Upper lobe of left lung (tissue), 6 donors: ENCODE data around the gene SLC7A6OS. TPM values are rescaled to one million over a fixed set of nuclear protein-coding genes. Genes with fewer than 3 reads are reported as not detected.

Experiments used
- ATAC-seq, 2 donors: fragments of 200-7000 bp; cut with Tn5 transposase; one replicate each; pipeline ENCODE4 v1.9.1; 2022; ENCODE audit warnings: mild to moderate bottlenecking in 2 of 2, moderate library complexity in 2 of 2; ENCODE audit not compliant: low FRiP score in 2 of 2
- DNase-seq, 2 donors: peaks; one replicate each; pipeline ENCODE4 v3.0.0-alpha.2; 2019 to 2020
- H3K27ac ChIP-seq, 4 donors: fragments of 200-600 bp; sonication (generic); one replicate each; pipeline ENCODE4 v1.5.1; 2016 to 2019
- H3K27me3 ChIP-seq, 4 donors: fragments of 200-600 bp; sonication (generic); one replicate each; pipeline ENCODE4 v1.5.1; 2017 to 2019
- H3K36me3 ChIP-seq, 4 donors: fragments of 200-600 bp; sonication (generic); one replicate each; pipeline ENCODE4 v1.5.1; 2016 to 2019
- H3K4me1 ChIP-seq, 4 donors: fragments of 200-600 bp; sonication (generic); one replicate each; pipeline ENCODE4 v1.5.1; 2018 to 2019
- H3K4me3 ChIP-seq, 4 donors: fragments of 200-600 bp; sonication (generic); one replicate each; pipeline ENCODE4 v1.5.1; 2017 to 2019; ENCODE audit warnings: mild to moderate bottlenecking in 2 of 4, moderate library complexity in 1 of 4
- H3K9me3 ChIP-seq, 4 donors: fragments of 200-600 bp; sonication (generic); one replicate each; pipeline ENCODE4 v1.5.1; 2018 to 2019
- EP300 ChIP-seq, 4 donors: sonication (generic); formaldehyde crosslinking; IDR thresholded peaks; one replicate each; pipeline ENCODE4 v1.5.1; 2017; ENCODE audit warnings: antibody characterized with exemption in 4 of 4, control low read depth in 2 of 4
- POLR2A ChIP-seq, 4 donors: fragments of 450-650 bp; IDR thresholded peaks; one replicate each; pipeline ENCODE4 v1.5.1; 2016 to 2017; ENCODE audit warnings: antibody characterized with exemption in 4 of 4, mild to moderate bottlenecking in 2 of 4
- POLR2AphosphoS5 ChIP-seq, 2 donors: sonication (generic); formaldehyde crosslinking; IDR thresholded peaks; one replicate each; pipeline ENCODE4 v1.5.1; 2017; ENCODE audit warnings: antibody characterized with exemption in 2 of 2
- WGBS, 2 donors: methylation state at CpG; one replicate each; pipeline ENCODE4 v1.1.5; 2017 to 2018; 5-methylcytosine and 5-hydroxymethylcytosine counted together
- total RNA-seq, 6 donors: library from RNA; depleted of rRNA in 4 of 6; stranded (reverse); fragments of >200 nt in 4 of 6; gene quantifications; one replicate each; pipeline versions ENCODE4 v1.1.0 to v1.2.1, GENCODE V29; 2016 to 2021
- TF ChIP-seq, protein P1 (sequence below), 6 experiments: fragments of 450-650 bp in 4 of 6; fragments of 200-600 bp in 2 of 6; sonication (generic) in 2 of 6; IDR thresholded peaks; one replicate each; pipeline ENCODE4 v1.5.1; 2016 to 2019; ENCODE audit warnings: antibody characterized with exemption in 6 of 6
- donor health status: DM: no; HTN: no; CAD: no; lungs with moderate emphysema.
- donor health status: DM: no; HTN: yes; CAD: no; lungs with severe emphysema.

The SLC7A6OS gene
- total RNA-seq, 6 donors from 2014 or later, result 9.9 to 35.6 (median 18.5) TPM

- TF ChIP-seq POLR2AphosphoS5 (IDR thresholded peaks at IDR 0.05) (no peak), EP300 (IDR thresholded peaks at IDR 0.05) (no peak), POLR2A (IDR thresholded peaks at IDR 0.05) (no peak)
- TF ChIP-seq, protein P1, sequence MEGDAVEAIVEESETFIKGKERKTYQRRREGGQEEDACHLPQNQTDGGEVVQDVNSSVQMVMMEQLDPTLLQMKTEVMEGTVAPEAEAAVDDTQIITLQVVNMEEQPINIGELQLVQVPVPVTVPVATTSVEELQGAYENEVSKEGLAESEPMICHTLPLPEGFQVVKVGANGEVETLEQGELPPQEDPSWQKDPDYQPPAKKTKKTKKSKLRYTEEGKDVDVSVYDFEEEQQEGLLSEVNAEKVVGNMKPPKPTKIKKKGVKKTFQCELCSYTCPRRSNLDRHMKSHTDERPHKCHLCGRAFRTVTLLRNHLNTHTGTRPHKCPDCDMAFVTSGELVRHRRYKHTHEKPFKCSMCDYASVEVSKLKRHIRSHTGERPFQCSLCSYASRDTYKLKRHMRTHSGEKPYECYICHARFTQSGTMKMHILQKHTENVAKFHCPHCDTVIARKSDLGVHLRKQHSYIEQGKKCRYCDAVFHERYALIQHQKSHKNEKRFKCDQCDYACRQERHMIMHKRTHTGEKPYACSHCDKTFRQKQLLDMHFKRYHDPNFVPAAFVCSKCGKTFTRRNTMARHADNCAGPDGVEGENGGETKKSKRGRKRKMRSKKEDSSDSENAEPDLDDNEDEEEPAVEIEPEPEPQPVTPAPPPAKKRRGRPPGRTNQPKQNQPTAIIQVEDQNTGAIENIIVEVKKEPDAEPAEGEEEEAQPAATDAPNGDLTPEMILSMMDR (IDR thresholded peaks at IDR 0.05), result no peak
- 95% methylated on average over 8 of the region's 9 CpGs; no CpG with 5 or more reads in 1 of the 2 donors for WGBS, 2 donors
- H3K27ac ChIP-seq, result no peak overlapping the region
- H3K9me3 ChIP-seq, result no peaks in the 10 kb centered on the region
- DNase-seq (no peak), ATAC-seq (no peak)
- H3K36me3 ChIP-seq, result peaks cover 2 to 76% (median 55%) of the 10 kb centered on the region in 4 donors
- peaks cover 3 to 22% (median 11%) of the 10 kb centered on the region in 4 donors for H3K4me1 ChIP-seq
- no peak overlapping the region for H3K4me3 ChIP-seq
- no peaks in the 10 kb centered on the region for H3K27me3 ChIP-seq
Observed at GRCh38 chr16:68357521-68357922, 46.8 kb upstream of the SLC7A6OS start.

DNA sequence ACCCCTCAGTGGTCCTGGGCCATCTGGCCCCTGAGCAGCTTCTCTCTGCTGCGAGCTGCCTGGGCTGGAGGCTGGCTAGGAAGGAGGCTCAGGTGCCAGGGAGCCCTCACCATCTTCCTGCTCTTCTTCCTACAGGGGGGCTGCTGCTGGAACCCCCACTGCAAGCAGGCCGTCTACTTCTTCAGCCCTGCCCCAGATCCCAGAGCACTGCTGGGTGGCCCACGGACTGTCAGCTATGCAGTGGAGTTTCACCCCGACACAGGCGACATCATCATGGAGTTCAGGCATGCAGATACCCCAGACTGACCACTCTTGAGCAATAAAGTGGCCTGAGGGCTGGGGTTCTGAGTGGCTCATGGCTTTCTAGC is 46.2 kb upstream of the SLC7A6OS start:
- TF ChIP-seq, protein P1 (IDR thresholded peaks at IDR 0.05), result no peak
- TF ChIP-seq EP300 (IDR thresholded peaks at IDR 0.05) (no peak), POLR2AphosphoS5 (IDR thresholded peaks at IDR 0.05) (no peak), POLR2A (IDR thresholded peaks at IDR 0.05) (no peak)
- Histone ChIP-seq H3K27ac (no peak overlapping the region), H3K4me3 (peak overlapping the region in 1 of 4 donors; percentile 0), H3K9me3 (no peaks in the 10 kb centered on the region), H3K36me3 (peaks cover 2 to 82% (median 60%) of the 10 kb centered on the region in 4 donors), H3K4me1 (peaks cover 3 to 26% (median 11%) of the 10 kb centered on the region in 4 donors), H3K27me3 (no peaks in the 10 kb centered on the region)
- DNase-seq (no peak), ATAC-seq (no peak)
- WGBS, 2 donors, result 93 to 94% methylated on average over 4 of the region's 5 CpGs

DNA sequence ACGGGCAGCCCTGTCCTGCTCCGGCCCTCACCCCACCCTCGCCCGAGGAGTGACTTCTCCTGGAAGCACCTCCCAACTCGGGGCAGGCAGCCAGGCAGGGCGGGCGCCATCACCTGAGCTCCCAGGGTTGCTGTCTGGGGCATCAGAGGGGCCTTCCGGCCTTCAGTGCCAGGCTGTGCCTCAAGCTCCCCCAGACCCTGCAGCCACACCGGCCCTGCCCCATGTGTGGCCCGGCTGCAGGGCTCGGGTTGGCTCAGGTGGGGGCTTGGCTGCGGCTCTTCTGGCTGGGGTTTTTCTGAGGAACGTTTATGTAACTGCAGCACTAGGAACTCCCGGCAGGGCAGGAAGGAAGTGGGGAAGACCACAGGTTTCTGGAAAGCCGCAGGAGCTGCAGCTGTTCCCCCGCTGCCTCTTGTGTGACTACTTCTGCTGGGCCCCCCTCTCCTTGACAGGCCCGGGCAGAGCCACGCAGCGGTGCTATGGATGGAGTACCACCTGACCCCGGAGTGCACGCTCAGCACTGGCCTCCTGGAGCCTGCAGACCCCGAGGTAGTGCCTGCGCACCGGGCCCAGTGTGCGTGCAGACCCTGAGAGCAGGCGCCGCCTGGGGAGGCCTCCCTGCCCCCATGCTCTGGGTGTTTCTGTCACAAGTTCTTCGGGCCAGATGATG is 45.6 kb upstream of the SLC7A6OS start:
- H3K4me1 ChIP-seq, result peaks cover 3 to 30% (median 14%) of the 10 kb centered on the region in 4 donors
- H3K4me3 ChIP-seq, result peak overlapping the region in 1 of 4 donors; percentile 0
- no peaks in the 10 kb centered on the region for H3K27me3 ChIP-seq
- H3K27ac ChIP-seq, result no peak overlapping the region
- TF ChIP-seq EP300 (IDR thresholded peaks at IDR 0.05) (no peak), POLR2AphosphoS5 (IDR thresholded peaks at IDR 0.05) (no peak), POLR2A (IDR thresholded peaks at IDR 0.05) (no peak)
- TF ChIP-seq, protein P1 (IDR thresholded peaks at IDR 0.05), result no peak
- H3K9me3 ChIP-seq, result no peaks in the 10 kb centered on the region
- peaks cover 2 to 88% (median 64%) of the 10 kb centered on the region in 4 donors for H3K36me3 ChIP-seq
- ATAC-seq (peak in 1 of 2 donors; percentile 21), DNase-seq (peak in 1 of 2 donors; percentile 42)
- 59% methylated on average over 22 of the region's 28 CpGs; no CpG with 5 or more reads in 1 of the 2 donors for WGBS, 2 donors

- DNase-seq (no peak), ATAC-seq (no peak)
- TF ChIP-seq POLR2AphosphoS5 (IDR thresholded peaks at IDR 0.05) (no peak), EP300 (IDR thresholded peaks at IDR 0.05) (no peak), POLR2A (IDR thresholded peaks at IDR 0.05) (no peak)
- TF ChIP-seq, protein P1 (IDR thresholded peaks at IDR 0.05), result no peak
- Histone ChIP-seq H3K36me3 (peaks cover 2 to 93% (median 69%) of the 10 kb centered on the region in 4 donors), H3K4me3 (no peak overlapping the region), H3K9me3 (no peaks in the 10 kb centered on the region), H3K27ac (no peak overlapping the region), H3K27me3 (no peaks in the 10 kb centered on the region), H3K4me1 (peaks cover 3 to 30% (median 14%) of the 10 kb centered on the region in 4 donors)
- WGBS, 2 donors, result 83 to 86% methylated on average over 13 to 26 of the region's 28 CpGs
Observed at GRCh38 chr16:68355447-68356248, 44.9 kb upstream of the SLC7A6OS start.
